CD4-positive, alpha-beta memory T cell (primary cell): ENCODE data around the gene IL4. TPM values are rescaled to one million over a fixed set of nuclear protein-coding genes. Genes with fewer than 3 reads are reported as not detected.

Experiments
- CTCF ChIA-PET: fragments of 350-600 bp; sonication (Branson Sonifier 250); formaldehyde crosslinking; loops from one replicate; lab custom pipeline; 2021; ENCODE audit warnings: inconsistent platforms; ENCODE audit not compliant: partially characterized antibody; lab: Charles Lee
- POLR2A ChIA-PET: fragments of 350-600 bp; sonication (Branson Sonifier 250); formaldehyde crosslinking; loops from one replicate; lab custom pipeline; 2021; ENCODE audit not compliant: partially characterized antibody; lab: Charles Lee
- DNase-seq, 5 donors: peaks; one replicate each; pipeline versions ENCODE4 v3.0.0 to v3.0.0-alpha.2; 2020 to 2022; ENCODE audit warnings: mixed read lengths in 1 of 5
- H3K27ac ChIP-seq: one replicate; pipeline ENCODE4 v1.7.0; 2013; ENCODE audit warnings: low read depth, low read length
- H3K27me3 ChIP-seq: 2 replicates; pipeline ENCODE4 v1.7.0; 2013; ENCODE audit warnings: mild to moderate bottlenecking, low read length, moderate library complexity; ENCODE audit not compliant: insufficient read depth
- H3K36me3 ChIP-seq: 2 replicates; pipeline ENCODE4 v1.7.0; 2013; ENCODE audit warnings: mild to moderate bottlenecking, low read length, moderate library complexity; ENCODE audit not compliant: insufficient read depth
- H3K4me1 ChIP-seq: 2 replicates; pipeline ENCODE4 v1.7.0; 2013; ENCODE audit warnings: mild to moderate bottlenecking, low read length, moderate library complexity; ENCODE audit not compliant: insufficient read depth
- H3K4me3 ChIP-seq, 2 donors: one replicate each; pipeline ENCODE4 v1.7.0; 2013; ENCODE audit warnings: low read length in 2 of 2, mild to moderate bottlenecking in 1 of 2
- H3K9me3 ChIP-seq, 2 donors: one replicate each; pipeline ENCODE4 v1.7.0; 2013; ENCODE audit warnings: low read length in 2 of 2, control low read depth in 1 of 2; ENCODE audit not compliant: control insufficient read depth in 1 of 2
- H3K27ac Mint-ChIP-seq, 7 donors: one replicate each; pipeline ENCODE4 v1.8.0; 2020 to 2021; ENCODE audit warnings: mixed read lengths in 7 of 7, mild to moderate bottlenecking in 6 of 7, inconsistent platforms in 3 of 7, moderate library complexity in 3 of 7
- H3K27me3 Mint-ChIP-seq, 2 donors: one replicate each; pipeline ENCODE4 v1.8.0; 2020 to 2021; ENCODE audit warnings: mixed read lengths in 2 of 2
- H3K36me3 Mint-ChIP-seq, 2 donors: one replicate each; pipeline ENCODE4 v1.8.0; 2020 to 2021; ENCODE audit warnings: mixed read lengths in 2 of 2, inconsistent platforms in 1 of 2, mild to moderate bottlenecking in 1 of 2
- H3K4me1 Mint-ChIP-seq, 4 donors: one replicate each; pipeline ENCODE4 v1.8.0; 2020 to 2021; ENCODE audit warnings: mixed read lengths in 4 of 4, mild to moderate bottlenecking in 1 of 4
- H3K4me3 Mint-ChIP-seq, 8 donors: one replicate each; pipeline ENCODE4 v1.8.0; 2020 to 2021; ENCODE audit warnings: mixed read lengths in 8 of 8, mild to moderate bottlenecking in 7 of 8, moderate library complexity in 6 of 8, inconsistent platforms in 3 of 8
- H3K9me3 Mint-ChIP-seq, 8 donors: one replicate each; pipeline ENCODE4 v1.8.0; 2020 to 2021; ENCODE audit warnings: mixed read lengths in 8 of 8, mild to moderate bottlenecking in 5 of 8, inconsistent platforms in 3 of 8, moderate library complexity in 1 of 8
- intact Hi-C: fragments of 100-400 bp; cut with micrococcal nuclease; formaldehyde crosslinking; loops from one replicate; pipeline ENCODE4 v1.15.1; 2023
- polyA plus RNA-seq, 2 donors: library from polyadenylated mRNA; unstranded; fragments of 300-500 nt; fragmentation: Illumina TruSeq; gene quantifications; one replicate each; pipeline ENCODE4 v1.2.3, GENCODE V29; 2021
- total RNA-seq, 2 experiments: library from RNA; stranded (reverse); gene quantifications; one replicate each; pipeline ENCODE4 v1.2.3, GENCODE V29; 2021

The IL4 gene
- total and polyA plus RNA-seq, 4 experiments from 2014 or later = not detected

GRCh38 chr5:132648355-132648754 lies 25.4 kb upstream of the IL4 start:
- Histone ChIP-seq H3K4me3 (no peak overlapping the region), H3K27me3 (no peaks in the 10 kb centered on the region), H3K4me1 (no peaks in the 10 kb centered on the region), H3K27ac (no peak overlapping the region), H3K36me3 (no peaks in the 10 kb centered on the region), H3K9me3 (peaks cover 0 to 14% of the 10 kb centered on the region in 2 donors)
- Mint-ChIP-seq H3K27me3 (peaks cover 0 to under 1% of the 10 kb centered on the region in 2 donors), H3K4me1 (no peaks in the 10 kb centered on the region), H3K27ac (peak overlapping the region in 1 of 7 donors; percentile 25), H3K9me3 (peaks cover 3 to 37% (median 19%) of the 10 kb centered on the region in 8 donors), H3K36me3 (peaks cover 8 to 21% of the 10 kb centered on the region in 2 donors), H3K4me3 (no peak overlapping the region)
- DNase-seq = no peak
- ChIA-PET POLR2A (no interaction called here), CTCF (no interaction called here)
- intact Hi-C loops = no loop called here

- POLR2A ChIA-PET = no interaction called here
- CTCF ChIA-PET = no interaction called here
These were observed 21.8 kb upstream of the IL4 start for GRCh38 chr5:132651838-132652469.

GRCh38 chr5:132653716-132654115 lies 20.1 kb upstream of the IL4 start:
- Mint-ChIP-seq H3K9me3 (peaks cover 0 to 23% (median 5%) of the 10 kb centered on the region in 8 donors), H3K27me3 (peaks cover 11 to 14% of the 10 kb centered on the region in 2 donors), H3K27ac (peak overlapping the region in 1 of 7 donors; percentile 60), H3K4me3 (no peak overlapping the region), H3K36me3 (no peaks in the 10 kb centered on the region), H3K4me1 (peaks cover 5 to 22% (median 6%) of the 10 kb centered on the region in 4 donors)
- Histone ChIP-seq H3K4me3 (no peak overlapping the region), H3K4me1 (peaks cover 10% of the 10 kb centered on the region), H3K27ac (no peak overlapping the region), H3K36me3 (no peaks in the 10 kb centered on the region), H3K27me3 (peaks cover 7% of the 10 kb centered on the region), H3K9me3 (no peaks in the 10 kb centered on the region)
- ChIA-PET CTCF (no interaction called here), POLR2A (interaction anchor here (1.4 kb wide), 1 partner anchor 21 kb away, joined by 3 read pairs; no protein-coding TSS in a partner anchor)
- no peak for DNase-seq
- intact Hi-C loops = no loop called here

More at GRCh38 chr5:132651838-132652469, 21.8 kb upstream of the IL4 start:
- Histone ChIP-seq H3K27me3 (peaks cover 7% of the 10 kb centered on the region), H3K27ac (no peak overlapping the region), H3K4me3 (no peak overlapping the region), H3K4me1 (peaks cover 8% of the 10 kb centered on the region), H3K9me3 (peaks cover 0 to 14% of the 10 kb centered on the region in 2 donors), H3K36me3 (no peaks in the 10 kb centered on the region)
- Mint-ChIP-seq H3K27me3 (peaks cover 8 to 9% of the 10 kb centered on the region in 2 donors), H3K4me3 (no peak overlapping the region), H3K9me3 (peaks cover 3 to 37% (median 18%) of the 10 kb centered on the region in 8 donors), H3K27ac (peak overlapping the region in 1 of 7 donors; percentile 10), H3K36me3 (peaks cover 0 to 5% of the 10 kb centered on the region in 2 donors), H3K4me1 (peaks cover 4 to 6% (median 5%) of the 10 kb centered on the region in 4 donors)
- intact Hi-C loops = no loop called here
- no peak for DNase-seq

GRCh38 chr5:132655821-132656773 lies 17.7 kb upstream of the IL4 start:
- peaks cover 14 to 15% of the 10 kb centered on the region in 2 donors for H3K27me3 Mint-ChIP-seq
- peak in 2 of 5 donors; percentile 26 to 50 for DNase-seq
- ChIA-PET POLR2A (no interaction called here), CTCF (no interaction called here)
- H3K4me3 Mint-ChIP-seq = peak overlapping the region in 7 of 8 donors; percentile 39 to 72 (median 57)
- peak overlapping the region in 1 of 7 donors; percentile 60 for H3K27ac Mint-ChIP-seq
- H3K4me1 ChIP-seq = peaks cover 10% of the 10 kb centered on the region
- no peaks in the 10 kb centered on the region for H3K36me3 Mint-ChIP-seq
- no peaks in the 10 kb centered on the region for H3K9me3 ChIP-seq
- peak overlapping the region in 1 of 2 donors; percentile 19 for H3K4me3 ChIP-seq
- H3K36me3 ChIP-seq = no peaks in the 10 kb centered on the region
- peaks cover 7% of the 10 kb centered on the region for H3K27me3 ChIP-seq
- no peak overlapping the region for H3K27ac ChIP-seq
- peaks cover 5 to 22% (median 6%) of the 10 kb centered on the region in 4 donors for H3K4me1 Mint-ChIP-seq
- intact Hi-C loops = no loop called here
- peaks cover 0 to 7% (median 2%) of the 10 kb centered on the region in 8 donors for H3K9me3 Mint-ChIP-seq

GRCh38 chr5:132656774-132657355 lies 16.9 kb upstream of the IL4 start:
- peaks cover 5 to 22% (median 6%) of the 10 kb centered on the region in 4 donors for H3K4me1 Mint-ChIP-seq
- intact Hi-C loops = no loop called here

DNA sequence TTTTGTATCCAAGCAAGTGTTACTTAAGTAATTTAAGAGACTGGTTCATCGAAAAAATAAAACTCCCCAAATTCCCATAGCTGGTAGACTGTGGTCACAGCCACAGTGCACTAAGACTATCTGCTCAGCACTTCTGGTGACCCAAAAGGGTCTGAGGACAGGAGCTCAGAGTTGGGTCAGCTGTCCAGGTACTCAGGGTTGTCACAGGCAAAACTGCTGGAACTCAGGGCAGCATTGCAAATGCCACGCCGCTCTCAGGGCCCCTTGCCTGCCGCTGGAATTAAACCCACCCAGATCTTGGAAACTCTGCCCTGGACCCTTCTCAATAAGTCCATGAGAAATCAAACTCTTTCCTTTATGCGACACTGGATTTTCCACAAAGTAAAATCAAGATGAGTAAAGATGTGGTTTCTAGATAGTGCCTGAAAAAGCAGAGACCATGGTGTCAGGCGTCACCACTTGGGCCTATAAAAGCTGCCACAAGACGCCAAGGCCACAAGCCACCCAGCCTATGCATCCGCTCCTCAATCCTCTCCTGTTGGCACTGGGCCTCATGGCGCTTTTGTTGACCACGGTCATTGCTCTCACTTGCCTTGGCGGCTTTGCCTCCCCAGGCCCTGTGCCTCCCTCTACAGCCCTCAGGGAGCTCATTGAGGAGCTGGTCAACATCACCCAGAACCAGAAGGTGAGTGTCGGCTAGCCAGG lies 16.0 kb upstream of the IL4 start, which contains the start of gene IL13:
IL13 (plus strand) TSS at position 498 of the 705 bp plus-strand sequence; CDS start at position 512, 14 bp downstream.
- Histone ChIP-seq H3K36me3 (no peaks in the 10 kb centered on the region), H3K27ac (no peak within 1 kb of the TSS), H3K9me3 (no peaks in the 10 kb centered on the region), H3K4me3 (no peak within 1 kb of the TSS), H3K27me3 (peaks cover 7% of the 10 kb centered on the region), H3K4me1 (peaks cover 15% of the 10 kb centered on the region)
- H3K36me3 Mint-ChIP-seq = no peaks in the 10 kb centered on the region
- no peaks in the 10 kb centered on the region for H3K9me3 Mint-ChIP-seq
- intact Hi-C loops = no loop called here
- DNase-seq = no peak
- POLR2A ChIA-PET = no interaction called here
- H3K4me3 Mint-ChIP-seq = peak within 1 kb of the TSS in 6 of 8 donors; percentile 35 to 64 (median 49)
- H3K27ac Mint-ChIP-seq = no peak within 1 kb of the TSS
- peaks cover 7 to 23% (median 8%) of the 10 kb centered on the region in 4 donors for H3K4me1 Mint-ChIP-seq
- H3K27me3 Mint-ChIP-seq = peaks cover 14 to 15% of the 10 kb centered on the region in 2 donors
- CTCF ChIA-PET = interaction anchor here (1.9 kb wide), 1 partner anchor 58 kb away, joined by 5 read pairs; no protein-coding TSS in a partner anchor

More at GRCh38 chr5:132656774-132657355, 16.9 kb upstream of the IL4 start:
- Mint-ChIP-seq H3K9me3 (peaks cover 0 to 2% (median 0%) of the 10 kb centered on the region in 8 donors), H3K27me3 (peaks cover 14 to 15% of the 10 kb centered on the region in 2 donors), H3K27ac (peak overlapping the region in 2 of 7 donors; percentile 53 to 60), H3K4me3 (peak overlapping the region; percentile 9 to 72 (median 56)), H3K36me3 (no peaks in the 10 kb centered on the region)
- Histone ChIP-seq H3K9me3 (no peaks in the 10 kb centered on the region), H3K36me3 (no peaks in the 10 kb centered on the region), H3K27me3 (peaks cover 7% of the 10 kb centered on the region), H3K4me1 (peaks cover 10% of the 10 kb centered on the region), H3K27ac (no peak overlapping the region), H3K4me3 (peak overlapping the region in 1 of 2 donors; percentile 19)
- ChIA-PET POLR2A (no interaction called here), CTCF (no interaction called here)
- no peak for DNase-seq
